ENCODE measurements around the gene CA7.
A peak's percentile ranks its signal among the peaks of the same experiment; 100 is the strongest.

Gene CA7

GRCh38 chr16:66899310-66899944 is 55.2 kb downstream of the CA7 start:
- no peak for DNase-seq

GRCh38 chr16:66899945-66900710 is 55.9 kb downstream of the CA7 start:
- DNase-seq = peak in 2 of 3 experiments; percentile 34 to 77

GRCh38 chr16:66900721-66901441 is 56.7 kb downstream of the CA7 start:
- no peak for DNase-seq

- no peak for DNase-seq
Measured at GRCh38 chr16:66901626-66902025, 57.4 kb downstream of the CA7 start.

GRCh38 chr16:66902648-66903543 is 58.7 kb downstream of the CA7 start:
- no peak for DNase-seq
